ENCODE results near the gene CIITA.

CIITA gene

GRCh38 chr16:10880594-10881452, 3.8 kb downstream of the CIITA start:
- DNase-seq (ENCODE audit: low spot score) = no peak

GRCh38 chr16:10881479-10882030, 4.6 kb downstream of the CIITA start:
- no peak for DNase-seq (ENCODE audit: low spot score)

GRCh38 chr16:10883004-10883403, 6.0 kb downstream of the CIITA start:
- no peak for DNase-seq (ENCODE audit: low spot score)

- DNase-seq (ENCODE audit: low spot score) = no peak
Observed at GRCh38 chr16:10885246-10885645, 8.2 kb downstream of the CIITA start.

GRCh38 chr16:10888320-10888937, 11.4 kb downstream of the CIITA start:
- no peak for DNase-seq (ENCODE audit: low spot score)

GRCh38 chr16:10889855-10890254, 12.9 kb downstream of the CIITA start:
- DNase-seq (ENCODE audit: low spot score) = no peak

- DNase-seq (ENCODE audit: low spot score) = no peak
Observed at GRCh38 chr16:10892782-10893318, 15.8 kb downstream of the CIITA start.

- peak; percentile 36 for DNase-seq (ENCODE audit: low spot score)
Observed at GRCh38 chr16:10895053-10895946, 18.3 kb downstream of the CIITA start.

- DNase-seq (ENCODE audit: low spot score) = no peak
Observed at GRCh38 chr16:10896165-10896564, 19.2 kb downstream of the CIITA start.

GRCh38 chr16:10896723-10897122, 19.7 kb downstream of the CIITA start:
- no peak for DNase-seq (ENCODE audit: low spot score)

- DNase-seq (ENCODE audit: low spot score) = no peak
Observed at GRCh38 chr16:10897134-10897533, 20.1 kb downstream of the CIITA start.

GRCh38 chr16:10902999-10903398, 26.0 kb downstream of the CIITA start:
- no peak for DNase-seq (ENCODE audit: low spot score)

GRCh38 chr16:10906482-10906881, 29.5 kb downstream of the CIITA start:
- DNase-seq (ENCODE audit: low spot score) = no peak

GRCh38 chr16:10906914-10907756, 30.1 kb downstream of the CIITA start:
- no peak for DNase-seq (ENCODE audit: low spot score)

GRCh38 chr16:10907757-10908045, 30.7 kb downstream of the CIITA start:
- DNase-seq (ENCODE audit: low spot score) = no peak

GRCh38 chr16:10911267-10911666, 34.3 kb downstream of the CIITA start:
- no peak for DNase-seq (ENCODE audit: low spot score)

- DNase-seq (ENCODE audit: low spot score) = no peak
Observed at GRCh38 chr16:10916534-10916933, 39.5 kb downstream of the CIITA start.

- peak; percentile 88 for DNase-seq (ENCODE audit: low spot score)
Observed at GRCh38 chr16:10918294-10919002, 41.4 kb downstream of the CIITA start.

GRCh38 chr16:10919003-10919351, 42.0 kb downstream of the CIITA start:
- no peak for DNase-seq (ENCODE audit: low spot score)

GRCh38 chr16:10920726-10921427, 43.9 kb downstream of the CIITA start:
- DNase-seq (ENCODE audit: low spot score) = peak; percentile 28
